CD4-positive, alpha-beta memory T cell (primary cell): Measurements from ENCODE around the gene COL13A1. TPM values are rescaled to one million over a fixed set of nuclear protein-coding genes. Genes with fewer than 3 reads are reported as not detected.

ENCODE experiments used
- CTCF ChIA-PET: fragments of 350-600 bp; sonication (Branson Sonifier 250); formaldehyde crosslinking; loops from one replicate; lab custom pipeline; 2021; ENCODE audit warnings: inconsistent platforms; ENCODE audit not compliant: partially characterized antibody; lab: Charles Lee
- POLR2A ChIA-PET: fragments of 350-600 bp; sonication (Branson Sonifier 250); formaldehyde crosslinking; loops from one replicate; lab custom pipeline; 2021; ENCODE audit not compliant: partially characterized antibody; lab: Charles Lee
- DNase-seq, 5 donors: peaks; one replicate each; pipeline versions ENCODE4 v3.0.0 to v3.0.0-alpha.2; 2020 to 2022; ENCODE audit warnings: mixed read lengths in 1 of 5
- H3K27ac ChIP-seq: one replicate; pipeline ENCODE4 v1.7.0; 2013; ENCODE audit warnings: low read depth, low read length
- H3K27me3 ChIP-seq: 2 replicates; pipeline ENCODE4 v1.7.0; 2013; ENCODE audit warnings: mild to moderate bottlenecking, low read length, moderate library complexity; ENCODE audit not compliant: insufficient read depth
- H3K36me3 ChIP-seq: 2 replicates; pipeline ENCODE4 v1.7.0; 2013; ENCODE audit warnings: mild to moderate bottlenecking, low read length, moderate library complexity; ENCODE audit not compliant: insufficient read depth
- H3K4me1 ChIP-seq: 2 replicates; pipeline ENCODE4 v1.7.0; 2013; ENCODE audit warnings: mild to moderate bottlenecking, low read length, moderate library complexity; ENCODE audit not compliant: insufficient read depth
- H3K4me3 ChIP-seq, 2 donors: one replicate each; pipeline ENCODE4 v1.7.0; 2013; ENCODE audit warnings: low read length in 2 of 2, mild to moderate bottlenecking in 1 of 2
- H3K9me3 ChIP-seq, 2 donors: one replicate each; pipeline ENCODE4 v1.7.0; 2013; ENCODE audit warnings: low read length in 2 of 2, control low read depth in 1 of 2; ENCODE audit not compliant: control insufficient read depth in 1 of 2
- H3K27ac Mint-ChIP-seq, 7 donors: one replicate each; pipeline ENCODE4 v1.8.0; 2020 to 2021; ENCODE audit warnings: mixed read lengths in 7 of 7, mild to moderate bottlenecking in 6 of 7, inconsistent platforms in 3 of 7, moderate library complexity in 3 of 7
- H3K27me3 Mint-ChIP-seq, 2 donors: one replicate each; pipeline ENCODE4 v1.8.0; 2020 to 2021; ENCODE audit warnings: mixed read lengths in 2 of 2
- H3K36me3 Mint-ChIP-seq, 2 donors: one replicate each; pipeline ENCODE4 v1.8.0; 2020 to 2021; ENCODE audit warnings: mixed read lengths in 2 of 2, inconsistent platforms in 1 of 2, mild to moderate bottlenecking in 1 of 2
- H3K4me1 Mint-ChIP-seq, 4 donors: one replicate each; pipeline ENCODE4 v1.8.0; 2020 to 2021; ENCODE audit warnings: mixed read lengths in 4 of 4, mild to moderate bottlenecking in 1 of 4
- H3K4me3 Mint-ChIP-seq, 8 donors: one replicate each; pipeline ENCODE4 v1.8.0; 2020 to 2021; ENCODE audit warnings: mixed read lengths in 8 of 8, mild to moderate bottlenecking in 7 of 8, moderate library complexity in 6 of 8, inconsistent platforms in 3 of 8
- H3K9me3 Mint-ChIP-seq, 8 donors: one replicate each; pipeline ENCODE4 v1.8.0; 2020 to 2021; ENCODE audit warnings: mixed read lengths in 8 of 8, mild to moderate bottlenecking in 5 of 8, inconsistent platforms in 3 of 8, moderate library complexity in 1 of 8
- intact Hi-C: fragments of 100-400 bp; cut with micrococcal nuclease; formaldehyde crosslinking; loops from one replicate; pipeline ENCODE4 v1.15.1; 2023
- polyA plus RNA-seq, 2 donors: library from polyadenylated mRNA; unstranded; fragments of 300-500 nt; fragmentation: Illumina TruSeq; gene quantifications; one replicate each; pipeline ENCODE4 v1.2.3, GENCODE V29; 2021
- total RNA-seq, 2 experiments: library from RNA; stranded (reverse); gene quantifications; one replicate each; pipeline ENCODE4 v1.2.3, GENCODE V29; 2021

The COL13A1 gene
- total and polyA plus RNA-seq, 4 experiments from 2014 or later, result not detected

DNA sequence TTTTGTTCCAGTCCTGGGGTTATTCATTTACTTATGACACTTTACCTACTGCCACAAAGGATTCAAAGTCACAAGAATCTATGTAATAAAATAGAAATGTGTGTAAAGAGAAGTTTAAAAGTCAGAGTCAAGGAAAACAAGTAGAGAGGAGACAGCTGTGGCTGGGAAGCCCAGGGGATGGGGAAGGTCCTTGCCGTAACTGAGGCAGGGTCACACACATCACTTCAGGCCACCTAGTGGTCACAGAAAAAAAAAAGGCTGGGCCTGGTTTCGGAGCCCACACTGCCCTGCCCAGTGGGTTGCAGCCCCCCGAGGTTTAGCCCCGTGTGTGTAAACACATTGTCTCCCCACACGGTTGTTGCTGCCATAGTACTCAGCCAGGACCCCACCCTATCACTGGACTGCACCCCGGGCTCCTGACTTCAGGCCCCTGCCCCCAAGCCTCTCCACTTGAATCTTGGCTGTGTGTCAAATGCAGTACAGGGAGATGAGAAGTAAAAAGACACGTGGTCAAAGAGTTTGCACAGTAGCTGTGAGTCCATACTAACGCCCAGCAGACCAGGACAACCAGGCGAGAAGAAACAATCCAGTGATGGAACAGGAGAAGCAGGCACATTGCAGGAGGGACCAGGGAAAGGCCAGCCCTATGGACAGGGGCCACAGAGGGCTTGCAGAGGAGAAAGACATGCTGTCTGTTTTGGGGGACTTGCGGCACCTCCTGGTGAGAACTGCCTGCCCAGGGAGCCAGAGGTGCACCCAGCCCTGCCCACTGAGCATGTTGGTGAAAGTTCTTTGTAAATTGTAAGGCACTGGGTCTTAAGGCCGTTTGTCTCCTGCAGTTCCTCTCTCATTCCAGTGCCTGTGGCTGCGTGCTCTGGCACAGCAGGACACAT, 159.5 kb downstream of the COL13A1 start:
- intact Hi-C loops, result no loop called here
- Histone ChIP-seq H3K27ac (no peak overlapping the region), H3K36me3 (no peaks in the 10 kb centered on the region), H3K27me3 (no peaks in the 10 kb centered on the region), H3K4me3 (no peak overlapping the region), H3K4me1 (no peaks in the 10 kb centered on the region), H3K9me3 (no peaks in the 10 kb centered on the region)
- Mint-ChIP-seq H3K36me3 (no peaks in the 10 kb centered on the region), H3K9me3 (peaks cover 0 to 1% (median 0%) of the 10 kb centered on the region in 8 donors), H3K27me3 (peaks cover 10 to 35% of the 10 kb centered on the region in 2 donors), H3K4me1 (no peaks in the 10 kb centered on the region), H3K4me3 (no peak overlapping the region), H3K27ac (no peak overlapping the region)
- no peak for DNase-seq
- ChIA-PET POLR2A (no interaction called here), CTCF (interaction anchor here (1.0 to 1.4 kb wide), 2 partner anchors 21 to 132 kb away, joined by 3 read pairs; no protein-coding TSS in a partner anchor)

DNA sequence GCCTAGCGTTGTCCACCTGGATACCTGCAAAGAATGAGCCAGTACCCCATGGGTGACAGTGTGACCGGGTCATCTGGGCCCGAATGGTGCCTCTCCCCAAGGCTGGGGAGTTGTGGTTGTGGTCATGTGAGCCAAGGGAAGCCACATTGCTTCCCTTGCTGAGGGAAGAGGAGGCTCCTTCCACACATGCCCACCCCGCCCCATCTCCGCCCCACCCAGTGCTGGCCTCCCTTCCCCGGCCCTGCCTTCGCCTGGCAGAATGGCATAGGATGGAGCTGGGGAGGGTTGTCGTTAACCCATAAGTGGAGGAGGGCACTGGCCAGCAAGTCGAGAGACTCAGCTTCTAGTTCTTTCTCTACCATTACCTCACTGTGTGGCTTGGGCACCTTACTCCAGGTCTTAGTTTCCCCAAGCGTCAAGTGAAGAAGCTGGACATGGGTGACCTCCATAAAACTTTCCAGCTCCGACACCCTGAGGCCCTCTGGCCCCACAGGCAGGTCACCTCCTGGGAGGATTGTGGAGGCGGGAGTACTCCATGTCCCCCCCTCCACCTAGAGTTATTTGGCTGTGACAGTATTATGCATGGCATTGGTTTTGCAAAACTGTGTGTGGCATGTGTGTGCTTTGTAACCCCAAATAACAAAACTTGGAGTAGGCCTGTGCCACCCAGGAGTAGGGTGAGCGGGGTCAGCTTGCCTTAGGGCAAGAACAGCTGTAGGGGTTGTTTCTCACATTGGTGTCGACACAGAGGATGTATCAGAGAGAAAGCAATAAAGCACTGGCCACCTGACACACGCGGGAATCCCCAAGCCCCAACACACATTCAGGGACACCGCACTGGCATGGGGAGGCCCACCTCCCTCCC, 160.4 kb downstream of the COL13A1 start:
- Mint-ChIP-seq H3K9me3 (no peaks in the 10 kb centered on the region), H3K36me3 (no peaks in the 10 kb centered on the region), H3K4me3 (no peak overlapping the region), H3K27me3 (peaks cover 10 to 34% of the 10 kb centered on the region in 2 donors), H3K27ac (no peak overlapping the region), H3K4me1 (no peaks in the 10 kb centered on the region)
- ChIA-PET CTCF (no interaction called here), POLR2A (no interaction called here)
- H3K36me3 ChIP-seq, result no peaks in the 10 kb centered on the region
- H3K4me1 ChIP-seq, result no peaks in the 10 kb centered on the region
- H3K27ac ChIP-seq, result no peak overlapping the region
- no peak for DNase-seq
- H3K4me3 ChIP-seq, result no peak overlapping the region
- intact Hi-C loops, result no loop called here
- no peaks in the 10 kb centered on the region for H3K9me3 ChIP-seq
- H3K27me3 ChIP-seq, result no peaks in the 10 kb centered on the region

DNA sequence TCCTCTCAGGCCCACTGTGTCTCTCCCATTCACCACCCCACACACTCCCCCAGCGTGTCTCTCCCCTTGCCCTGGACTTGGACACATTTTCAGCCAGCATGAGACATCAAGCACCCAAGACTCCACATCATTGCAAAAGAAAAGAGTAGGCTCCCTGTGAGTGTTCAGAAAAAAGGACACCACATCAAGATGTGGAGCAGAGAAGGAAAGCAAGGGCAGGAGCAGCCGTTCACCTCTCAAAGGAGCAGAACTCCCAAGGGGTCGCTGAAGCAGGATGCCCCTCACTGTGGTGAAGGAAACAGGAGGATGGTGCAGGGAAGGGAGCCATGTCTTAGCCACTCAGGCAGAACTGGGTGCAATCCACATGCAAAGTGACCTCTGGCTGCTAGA, 161.0 kb downstream of the COL13A1 start:
- no peak for DNase-seq
- Histone ChIP-seq H3K4me3 (no peak overlapping the region), H3K27ac (no peak overlapping the region), H3K27me3 (no peaks in the 10 kb centered on the region), H3K9me3 (no peaks in the 10 kb centered on the region), H3K36me3 (no peaks in the 10 kb centered on the region), H3K4me1 (no peaks in the 10 kb centered on the region)
- no peaks in the 10 kb centered on the region for H3K9me3 Mint-ChIP-seq
- peaks cover 12 to 32% of the 10 kb centered on the region in 2 donors for H3K27me3 Mint-ChIP-seq
- H3K36me3 Mint-ChIP-seq, result no peaks in the 10 kb centered on the region
- intact Hi-C loops, result no loop called here
- H3K4me1 Mint-ChIP-seq, result no peaks in the 10 kb centered on the region
- no peak overlapping the region for H3K27ac Mint-ChIP-seq
- CTCF ChIA-PET, result interaction anchor here (1.2 kb wide), 1 partner anchor 48 kb away, joined by 3 read pairs; no protein-coding TSS in a partner anchor
- H3K4me3 Mint-ChIP-seq, result no peak overlapping the region
- POLR2A ChIA-PET, result no interaction called here

DNA sequence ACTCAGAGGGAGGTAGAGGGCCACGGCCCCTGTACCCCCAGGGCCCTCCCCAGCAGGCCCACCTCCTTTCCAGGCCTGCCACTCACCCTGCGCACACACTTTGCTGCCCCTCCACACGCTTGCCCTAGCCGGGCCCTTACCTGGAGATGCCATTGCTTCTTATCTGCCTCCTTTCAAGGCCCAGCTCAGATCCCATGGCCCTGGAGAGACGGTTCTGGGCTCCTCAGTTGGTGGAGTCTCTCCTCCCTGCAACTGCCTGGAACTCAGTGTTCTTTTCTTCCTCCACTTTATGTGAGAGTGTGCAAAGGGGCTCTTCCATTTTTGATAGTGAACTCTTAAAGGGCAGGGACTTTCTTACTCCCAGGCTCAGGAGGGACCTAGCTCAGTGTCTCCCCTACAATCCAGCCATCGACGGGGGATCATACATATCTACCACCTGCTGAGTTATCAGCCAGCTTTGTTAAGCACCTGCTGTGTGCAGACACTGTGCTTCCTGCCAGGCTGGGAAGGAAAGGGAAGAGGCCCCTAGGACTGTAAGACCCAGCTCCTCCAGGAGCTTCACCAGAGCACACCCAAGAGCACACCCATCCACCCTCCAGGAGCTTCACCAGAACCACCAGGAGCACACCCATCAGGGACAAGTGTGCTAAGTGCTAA, 161.6 kb downstream of the COL13A1 start:
- CTCF ChIA-PET, result interaction anchor here (1.2 kb wide), 1 partner anchor 48 kb away, joined by 3 read pairs; no protein-coding TSS in a partner anchor

DNA sequence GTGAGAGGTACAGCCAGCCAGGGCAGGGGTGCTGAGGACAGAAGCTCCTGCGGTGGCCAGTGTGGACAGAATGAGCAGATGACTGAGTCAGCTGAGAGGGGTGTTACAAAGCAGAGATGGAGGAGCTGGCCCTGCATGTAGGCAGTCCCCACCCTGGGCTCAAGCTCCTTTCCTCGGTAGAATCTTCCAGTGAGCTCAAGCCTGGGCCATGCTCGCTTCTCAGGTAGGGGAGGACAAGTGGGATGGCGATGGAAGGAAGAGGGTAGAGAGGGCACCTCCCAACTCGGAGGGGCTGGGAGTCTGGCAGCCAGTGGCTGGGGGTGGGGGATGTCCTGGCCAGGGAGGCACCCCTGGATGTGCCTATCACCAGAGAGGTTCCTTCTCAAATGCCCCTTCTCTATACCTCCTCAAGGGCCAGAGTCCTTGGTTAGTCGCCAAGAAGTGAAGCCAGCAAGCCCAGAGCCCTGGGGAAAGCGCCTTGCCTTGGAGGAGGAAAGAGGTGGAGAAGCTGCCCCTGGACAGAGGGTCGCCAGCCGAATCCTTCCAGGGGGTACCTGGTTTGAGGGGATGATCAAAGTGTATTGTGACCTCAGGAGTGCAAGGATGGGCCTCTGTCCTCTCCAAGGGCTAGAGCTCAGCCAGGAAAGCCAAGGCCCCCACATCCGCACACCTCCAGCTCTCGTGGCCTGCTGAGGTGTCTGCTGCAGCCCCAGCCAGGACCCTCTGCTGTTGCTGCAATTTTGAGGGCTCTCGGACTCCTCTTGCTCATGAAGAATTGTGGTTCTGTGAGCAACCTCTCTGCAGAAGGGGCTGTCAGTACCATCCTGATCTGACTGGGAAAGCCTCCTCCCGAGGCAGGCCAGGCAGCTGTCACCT, 162.4 kb downstream of the COL13A1 start:
- Histone ChIP-seq H3K4me3 (no peak overlapping the region), H3K27ac (no peak overlapping the region), H3K4me1 (no peaks in the 10 kb centered on the region), H3K9me3 (no peaks in the 10 kb centered on the region), H3K27me3 (no peaks in the 10 kb centered on the region), H3K36me3 (no peaks in the 10 kb centered on the region)
- Mint-ChIP-seq H3K36me3 (no peaks in the 10 kb centered on the region), H3K27ac (no peak overlapping the region), H3K27me3 (peaks cover 12 to 28% of the 10 kb centered on the region in 2 donors), H3K4me3 (no peak overlapping the region), H3K9me3 (no peaks in the 10 kb centered on the region), H3K4me1 (no peaks in the 10 kb centered on the region)
- DNase-seq, result no peak
- intact Hi-C loops, result no loop called here
- ChIA-PET CTCF (interaction anchor here (1.2 kb wide), 1 partner anchor 49 kb away, joined by 3 read pairs; no protein-coding TSS in a partner anchor), POLR2A (no interaction called here)

More for the DNA sequence above, 161.6 kb downstream of the COL13A1 start:
- Mint-ChIP-seq H3K4me3 (no peak overlapping the region), H3K36me3 (no peaks in the 10 kb centered on the region), H3K27ac (no peak overlapping the region), H3K27me3 (peaks cover 14 to 30% of the 10 kb centered on the region in 2 donors), H3K4me1 (no peaks in the 10 kb centered on the region), H3K9me3 (no peaks in the 10 kb centered on the region)
- intact Hi-C loops, result no loop called here
- Histone ChIP-seq H3K36me3 (no peaks in the 10 kb centered on the region), H3K9me3 (no peaks in the 10 kb centered on the region), H3K27me3 (no peaks in the 10 kb centered on the region), H3K27ac (no peak overlapping the region), H3K4me3 (no peak overlapping the region), H3K4me1 (no peaks in the 10 kb centered on the region)
- POLR2A ChIA-PET, result no interaction called here
- no peak for DNase-seq

DNA sequence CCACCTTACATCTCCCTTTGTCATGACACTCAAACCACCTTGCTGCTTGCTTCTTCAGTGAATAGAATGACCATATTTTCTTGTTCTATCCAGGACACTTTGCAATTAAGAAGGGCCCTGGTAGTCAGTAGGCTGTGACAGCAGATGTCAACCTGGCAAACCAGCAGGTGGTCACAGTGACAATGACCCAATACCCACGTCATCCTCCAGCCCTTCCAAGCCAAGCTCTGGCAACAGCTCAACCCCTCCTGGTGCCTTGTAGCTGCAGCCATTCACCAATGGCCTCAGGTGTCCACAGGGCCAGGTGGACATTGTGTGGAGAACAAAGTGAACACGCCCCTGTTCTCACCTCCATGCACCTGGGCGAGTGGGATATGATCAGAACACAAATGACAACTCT, 163.4 kb downstream of the COL13A1 start:
- H3K4me1 ChIP-seq, result no peaks in the 10 kb centered on the region

More for the DNA sequence above, 163.4 kb downstream of the COL13A1 start:
- H3K27ac ChIP-seq, result no peak overlapping the region
- no peaks in the 10 kb centered on the region for H3K27me3 ChIP-seq
- Mint-ChIP-seq H3K4me1 (no peaks in the 10 kb centered on the region), H3K27ac (no peak overlapping the region), H3K4me3 (no peak overlapping the region), H3K36me3 (no peaks in the 10 kb centered on the region), H3K27me3 (peaks cover 12 to 34% of the 10 kb centered on the region in 2 donors), H3K9me3 (no peaks in the 10 kb centered on the region)
- POLR2A ChIA-PET, result no interaction called here
- no peaks in the 10 kb centered on the region for H3K36me3 ChIP-seq
- H3K9me3 ChIP-seq, result no peaks in the 10 kb centered on the region
- intact Hi-C loops, result no loop called here
- no peak overlapping the region for H3K4me3 ChIP-seq
- CTCF ChIA-PET, result no interaction called here
- no peak for DNase-seq
